Left lobe of liver (tissue), 1 donor: Measurements from ENCODE around the gene ZBTB6. TPM values are rescaled to one million over a fixed set of nuclear protein-coding genes. Genes with fewer than 3 reads are reported as not detected.

ENCODE experiments used
- total RNA-seq: library from RNA; stranded (reverse); gene quantifications from one replicate; pipeline ENCODE4 v1.2.1, GENCODE V29; 2021
- donor health status: DM: no; HTN: yes; CAD: no.

Gene ZBTB6
- total RNA-seq, 1 donor from 2014 or later = 2.0 TPM

Other genes starting within 250 kb of the ZBTB6 start
- gene OR1L3, start 238.2 kb downstream of the ZBTB6 start, total RNA-seq = not detected
- not detected for gene OR1L4, start 189.3 kb downstream of the ZBTB6 start, total RNA-seq
- not detected for gene OR1L6, start 171.0 kb downstream of the ZBTB6 start, total RNA-seq
- not detected for gene OR5C1, start 124.4 kb downstream of the ZBTB6 start, total RNA-seq
- gene OR1K1, start 113.2 kb downstream of the ZBTB6 start, total RNA-seq = not detected
- 4.8 TPM for gene PDCL, start 84.7 kb downstream of the ZBTB6 start, total RNA-seq
- gene RC3H2, start 8.0 kb downstream of the ZBTB6 start, total RNA-seq = 15.1 TPM
- gene ZBTB26, start 18.2 kb upstream of the ZBTB6 start, total RNA-seq = 1.7 TPM
- 13.9 TPM for gene RABGAP1, start 27.7 kb upstream of the ZBTB6 start, total RNA-seq
- 0.55 TPM for gene GPR21, start 120.3 kb upstream of the ZBTB6 start, total RNA-seq